IPS-20b (cell line): Measurements from ENCODE around the gene OR2S2.
"Not testable (repeated sequence)": the region's sequence is repeated elsewhere in the genome, so short reads cannot be mapped to it uniquely, and the experiment has no call there.

Experiments
- H3K27ac ChIP-seq: one replicate; pipeline ENCODE4 v1.5.1; 2013; ENCODE audit warnings: low read length
- H3K27me3 ChIP-seq: 2 replicates; pipeline ENCODE4 v1.6.1; 2013; ENCODE audit warnings: mild to moderate bottlenecking, low read length, inconsistent platforms; ENCODE audit not compliant: insufficient read depth
- H3K36me3 ChIP-seq: 2 replicates; pipeline ENCODE4 v1.6.1; 2013; ENCODE audit warnings: low read depth, mild to moderate bottlenecking, inconsistent platforms, low read length, moderate library complexity; ENCODE audit not compliant: insufficient read depth
- H3K4me1 ChIP-seq: 2 replicates; pipeline ENCODE4 v1.6.1; 2013; ENCODE audit warnings: mild to moderate bottlenecking, control low read depth, inconsistent platforms, low read length, moderate library complexity; ENCODE audit not compliant: insufficient read depth
- H3K4me3 ChIP-seq: 2 replicates; pipeline ENCODE4 v1.5.1; 2013; ENCODE audit warnings: mild to moderate bottlenecking, low read length, inconsistent platforms
- H3K9ac ChIP-seq: 2 replicates; pipeline ENCODE4 v1.6.1; 2013; ENCODE audit warnings: low read depth, mild to moderate bottlenecking, inconsistent platforms, low read length, moderate library complexity
- H3K9me3 ChIP-seq: 2 replicates; pipeline ENCODE4 v1.6.1; 2013; ENCODE audit warnings: mild to moderate bottlenecking, low read depth, low read length, inconsistent platforms; ENCODE audit not compliant: insufficient read depth

Gene OR2S2

GRCh38 chr9:35940458-35941407 is 17.2 kb downstream of the OR2S2 start:
- Histone ChIP-seq H3K9ac (no peak overlapping the region), H3K27ac (no peak overlapping the region), H3K27me3 (peaks cover 57% of the 10 kb centered on the region), H3K4me1 (no peaks in the 10 kb centered on the region), H3K36me3 (no peaks in the 10 kb centered on the region), H3K4me3 (no peak overlapping the region), H3K9me3 (no peaks in the 10 kb centered on the region)

- Histone ChIP-seq H3K9me3 (no peaks in the 10 kb centered on the region), H3K9ac (no peak overlapping the region), H3K4me3 (no peak overlapping the region), H3K4me1 (no peaks in the 10 kb centered on the region), H3K36me3 (no peaks in the 10 kb centered on the region), H3K27me3 (peaks cover 51% of the 10 kb centered on the region), H3K27ac (no peak overlapping the region)
Observed at GRCh38 chr9:35939679-35940250, 18.2 kb downstream of the OR2S2 start.

- no peaks in the 10 kb centered on the region for H3K36me3 ChIP-seq
- no peaks in the 10 kb centered on the region for H3K4me1 ChIP-seq
- no peak overlapping the region for H3K9ac ChIP-seq
- no peaks in the 10 kb centered on the region for H3K9me3 ChIP-seq
- no peak overlapping the region for H3K4me3 ChIP-seq
- no peak overlapping the region for H3K27ac ChIP-seq
- peaks cover 40% of the 10 kb centered on the region for H3K27me3 ChIP-seq
Observed at GRCh38 chr9:35938474-35939356, 19.2 kb downstream of the OR2S2 start.

GRCh38 chr9:35937227-35937626 is 20.7 kb downstream of the OR2S2 start:
- Histone ChIP-seq H3K9ac (no peak overlapping the region), H3K27ac (no peak overlapping the region), H3K4me3 (no peak overlapping the region), H3K36me3 (no peaks in the 10 kb centered on the region), H3K9me3 (no peaks in the 10 kb centered on the region), H3K27me3 (peaks cover 25% of the 10 kb centered on the region), H3K4me1 (no peaks in the 10 kb centered on the region)

GRCh38 chr9:35935755-35936509 is 22.0 kb downstream of the OR2S2 start:
- Histone ChIP-seq H3K4me1 (no peaks in the 10 kb centered on the region), H3K9me3 (no peaks in the 10 kb centered on the region), H3K27me3 (peaks cover 12% of the 10 kb centered on the region), H3K4me3 (no peak overlapping the region), H3K36me3 (no peaks in the 10 kb centered on the region), H3K9ac (no peak overlapping the region), H3K27ac (no peak overlapping the region)

GRCh38 chr9:35935261-35935660 is 22.7 kb downstream of the OR2S2 start:
- H3K4me3 ChIP-seq, result no peak overlapping the region
- H3K27me3 ChIP-seq, result peaks cover 6% of the 10 kb centered on the region; the same call in 1 of the 2 replicates
- H3K4me1 ChIP-seq, result no peaks in the 10 kb centered on the region
- H3K36me3 ChIP-seq, result no peaks in the 10 kb centered on the region
- no peak overlapping the region for H3K27ac ChIP-seq
- H3K9me3 ChIP-seq, result no peaks in the 10 kb centered on the region
- no peak overlapping the region for H3K9ac ChIP-seq

GRCh38 chr9:35934069-35934468 is 23.9 kb downstream of the OR2S2 start:
- not testable (repeated sequence) for H3K4me1 ChIP-seq, H3K9me3 ChIP-seq, H3K27ac ChIP-seq, H3K36me3 ChIP-seq, H3K27me3 ChIP-seq, H3K4me3 ChIP-seq, H3K9ac ChIP-seq

- no peaks in the 10 kb centered on the region for H3K9me3 ChIP-seq
- no peak overlapping the region for H3K9ac ChIP-seq
- H3K4me3 ChIP-seq, result no peak overlapping the region
- no peak overlapping the region for H3K27ac ChIP-seq
- H3K27me3 ChIP-seq, result peaks cover 7% of the 10 kb centered on the region; the same call in 1 of the 2 replicates
- no peaks in the 10 kb centered on the region for H3K36me3 ChIP-seq
- H3K4me1 ChIP-seq, result no peaks in the 10 kb centered on the region
Observed at GRCh38 chr9:35933550-35934067, 24.3 kb downstream of the OR2S2 start.

GRCh38 chr9:35932735-35933134 is 25.2 kb downstream of the OR2S2 start:
- Histone ChIP-seq H3K36me3 (no peaks in the 10 kb centered on the region), H3K9me3 (no peaks in the 10 kb centered on the region)

GRCh38 chr9:35930989-35931388 is 27.0 kb downstream of the OR2S2 start:
- no peaks in the 10 kb centered on the region for H3K9me3 ChIP-seq
- H3K27ac ChIP-seq, result no peak overlapping the region
- no peaks in the 10 kb centered on the region for H3K4me1 ChIP-seq
- no peak overlapping the region for H3K4me3 ChIP-seq
- H3K27me3 ChIP-seq, result peaks cover 7% of the 10 kb centered on the region; the same call in 1 of the 2 replicates
- no peak overlapping the region for H3K9ac ChIP-seq
- H3K36me3 ChIP-seq, result no peaks in the 10 kb centered on the region

More at GRCh38 chr9:35932735-35933134, 25.2 kb downstream of the OR2S2 start:
- Histone ChIP-seq H3K9ac (no peak overlapping the region), H3K4me1 (no peaks in the 10 kb centered on the region), H3K27me3 (peaks cover 7% of the 10 kb centered on the region; the same call in 1 of the 2 replicates), H3K27ac (no peak overlapping the region), H3K4me3 (no peak overlapping the region)

- Histone ChIP-seq H3K27me3 (peaks cover 7% of the 10 kb centered on the region; the same call in 1 of the 2 replicates), H3K9ac (no peak overlapping the region), H3K4me3 (no peak overlapping the region), H3K27ac (no peak overlapping the region), H3K4me1 (no peaks in the 10 kb centered on the region), H3K9me3 (no peaks in the 10 kb centered on the region), H3K36me3 (no peaks in the 10 kb centered on the region)
Observed at GRCh38 chr9:35930521-35930920, 27.4 kb downstream of the OR2S2 start.
